Activated CD4-positive, CD25-positive, alpha-beta regulatory T cell treated with anti-CD3 and anti-CD28 coated beads, Interleukin-2, amount 50 U/mL, for 24 hours (primary cell): Measurements from ENCODE around the gene AKT1S1.
A peak's percentile ranks its signal among the peaks of the same experiment; 100 is the strongest.

ENCODE experiments used
- ATAC-seq, 2 donors: fragments of 150-1000 bp; cut with Tn5 transposase; one replicate each; pipeline ENCODE4 v1.10.0; 2021; ENCODE audit warnings: mild to moderate bottlenecking in 1 of 2, moderate library complexity in 1 of 2

Gene AKT1S1

GRCh38 chr19:49866933-49867782 is 10.0 kb downstream of the AKT1S1 start, which contains the start of gene PNKP:
PNKP (minus strand) TSS chr19:49867576; CDS start chr19:49867204, 372 bp downstream.
- ATAC-seq = peak; percentile 55 to 60

DNA sequence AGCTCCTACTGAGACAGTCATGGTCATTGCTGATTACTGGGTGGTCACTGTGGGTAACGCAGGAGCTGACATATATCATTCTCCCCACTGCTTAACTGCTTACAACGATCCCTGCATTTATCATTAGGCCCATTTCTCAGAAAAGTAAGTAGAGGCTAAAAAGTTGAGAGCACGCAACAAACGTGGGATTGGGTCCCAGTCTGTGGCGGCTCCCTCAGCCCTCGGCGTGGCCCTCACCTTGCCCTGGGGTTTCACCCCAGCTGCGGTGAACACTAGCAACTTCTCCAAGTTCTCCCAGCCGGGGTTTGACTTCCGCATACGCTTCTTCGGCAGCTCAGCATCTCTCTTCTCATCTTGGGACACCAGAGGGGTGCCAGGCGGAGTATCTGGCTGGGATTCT is 12.3 kb downstream of the AKT1S1 start:
- no peak for ATAC-seq

- no peak for ATAC-seq
Observed at GRCh38 chr19:49863935-49864320, 13.2 kb downstream of the AKT1S1 start.

DNA sequence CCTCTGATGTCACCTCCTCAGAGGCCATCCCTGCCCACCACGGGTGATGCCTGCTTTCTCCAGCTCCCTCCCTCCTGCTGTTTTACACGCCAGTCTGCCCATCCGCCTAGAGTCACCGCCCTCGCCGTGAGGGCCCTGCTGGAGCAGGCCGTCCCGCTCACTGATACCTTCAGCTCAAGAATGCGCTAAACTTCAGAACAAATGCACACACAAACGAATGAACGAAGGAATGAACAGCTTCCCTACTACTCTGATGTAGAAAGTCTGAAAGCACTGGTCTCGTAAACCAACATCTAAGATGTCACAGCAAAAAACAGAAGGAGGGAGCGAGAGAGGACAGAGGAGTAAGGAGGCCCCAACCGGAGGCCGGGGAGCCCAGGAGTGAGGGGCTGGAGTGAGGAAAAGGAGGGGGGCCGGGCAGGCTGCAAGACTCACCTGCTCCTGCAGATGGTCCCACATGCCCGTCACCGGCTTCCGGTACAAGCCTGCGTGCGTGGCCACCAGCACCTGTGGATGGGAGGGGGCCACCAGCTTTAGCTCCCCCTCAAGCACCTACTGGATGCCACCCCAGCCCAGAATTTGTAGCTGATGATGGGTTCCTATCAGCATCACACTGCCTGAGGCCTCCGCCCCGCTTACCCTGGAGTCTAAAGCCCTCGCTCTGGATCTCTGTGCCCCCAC is 13.8 kb downstream of the AKT1S1 start:
- ATAC-seq = no peak

DNA sequence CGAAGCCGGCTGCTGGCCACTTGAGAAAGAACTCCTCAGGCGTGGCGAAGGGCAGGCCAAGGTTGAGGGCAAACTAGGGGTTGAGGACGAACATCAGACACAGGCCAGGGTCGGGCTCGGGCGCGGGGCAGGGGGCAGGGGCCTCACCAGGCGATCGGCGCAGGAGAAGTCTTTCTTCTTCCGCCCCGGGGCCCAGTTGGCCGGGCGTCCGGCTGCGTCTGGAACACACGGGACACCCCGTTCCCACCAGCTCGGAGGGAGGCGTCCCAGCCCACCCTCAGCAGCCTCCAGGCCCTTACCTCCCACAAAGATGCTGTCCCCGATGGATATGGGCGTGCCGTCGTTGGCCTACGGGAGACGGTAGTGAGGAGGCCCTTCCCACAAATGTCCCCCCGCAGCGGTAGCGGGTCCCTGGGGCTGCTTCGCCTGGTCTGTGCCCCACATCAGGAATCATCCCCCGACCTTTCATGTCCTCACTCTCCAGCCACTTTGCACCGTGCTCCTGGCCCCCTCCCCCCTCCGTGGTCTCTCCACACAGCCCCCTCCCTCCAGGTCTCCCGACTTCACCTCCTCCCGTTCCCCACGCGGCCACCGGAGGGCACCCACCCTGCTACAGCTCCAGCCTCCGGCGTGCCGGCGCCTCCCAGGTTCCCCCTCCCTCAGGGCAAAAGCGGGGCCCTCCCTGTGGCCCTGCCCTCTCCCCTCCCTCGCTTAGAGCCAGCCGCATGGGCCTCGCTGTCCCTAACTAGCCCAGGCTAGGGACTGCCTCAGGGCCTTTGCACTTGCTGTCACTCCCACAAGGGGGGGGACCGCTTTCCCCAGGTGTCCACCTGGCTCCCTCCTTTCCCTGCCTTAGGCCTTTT is 14.5 kb downstream of the AKT1S1 start:
- ATAC-seq = no peak

- no peak for ATAC-seq
Observed at GRCh38 chr19:49861541-49862378, 15.4 kb downstream of the AKT1S1 start.

DNA sequence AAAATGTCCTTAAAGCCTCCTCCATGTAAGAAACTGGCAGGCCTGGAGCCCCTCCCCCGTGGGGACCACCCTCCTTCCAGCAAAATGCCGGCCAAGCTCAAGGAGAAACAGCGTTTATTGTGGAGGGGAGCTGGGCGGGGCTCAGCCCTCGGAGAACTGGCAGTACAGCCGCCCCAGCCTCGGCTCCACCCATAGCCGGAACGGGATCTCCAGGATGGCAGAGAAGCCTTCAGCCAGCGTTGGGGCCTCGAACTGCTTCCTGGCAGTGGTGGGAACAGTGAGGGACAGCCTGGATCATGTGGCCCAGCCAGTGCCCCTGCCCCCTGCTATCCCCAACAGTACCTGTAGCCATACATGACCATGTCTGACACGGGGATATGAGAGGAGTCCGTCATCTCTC is 16.0 kb downstream of the AKT1S1 start:
- ATAC-seq = no peak

DNA sequence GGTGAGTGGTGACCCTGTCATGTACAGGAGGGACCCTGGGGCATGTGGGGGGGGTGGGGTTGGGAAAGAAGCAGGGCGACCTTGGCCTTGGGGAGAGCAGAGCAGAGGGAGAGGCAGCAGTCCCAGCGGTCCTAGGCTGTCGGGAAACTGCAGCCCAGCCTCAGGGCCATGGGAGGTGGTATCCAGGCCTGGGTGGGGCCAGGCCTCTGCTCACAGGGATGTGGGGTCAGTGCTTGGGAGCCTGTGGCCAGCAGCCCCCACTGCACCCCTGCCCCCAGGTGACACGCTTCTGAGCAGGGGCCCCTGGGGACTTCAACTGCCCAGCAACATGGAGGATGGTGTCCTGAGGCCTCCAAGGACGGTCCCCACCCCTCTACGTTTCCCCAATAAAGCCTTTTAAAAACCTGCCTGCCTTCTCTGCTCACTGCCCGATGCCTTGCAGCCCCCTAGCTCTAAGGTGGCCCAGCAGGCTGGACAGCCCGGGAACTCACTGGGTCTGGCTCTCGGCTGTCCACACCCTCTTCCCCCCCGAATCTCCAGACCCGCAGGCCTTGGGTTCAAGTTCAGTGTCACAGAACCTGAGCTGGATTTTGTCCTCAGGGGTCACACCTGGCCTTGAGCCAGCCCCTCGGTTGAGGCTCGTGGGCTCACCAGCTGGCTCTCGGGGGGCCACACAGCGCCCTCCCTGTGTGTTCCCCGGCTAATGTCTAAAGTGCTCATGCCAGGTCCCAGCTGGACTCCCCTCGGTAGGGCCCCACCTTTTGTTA is 16.6 kb downstream of the AKT1S1 start:
- no peak for ATAC-seq

DNA sequence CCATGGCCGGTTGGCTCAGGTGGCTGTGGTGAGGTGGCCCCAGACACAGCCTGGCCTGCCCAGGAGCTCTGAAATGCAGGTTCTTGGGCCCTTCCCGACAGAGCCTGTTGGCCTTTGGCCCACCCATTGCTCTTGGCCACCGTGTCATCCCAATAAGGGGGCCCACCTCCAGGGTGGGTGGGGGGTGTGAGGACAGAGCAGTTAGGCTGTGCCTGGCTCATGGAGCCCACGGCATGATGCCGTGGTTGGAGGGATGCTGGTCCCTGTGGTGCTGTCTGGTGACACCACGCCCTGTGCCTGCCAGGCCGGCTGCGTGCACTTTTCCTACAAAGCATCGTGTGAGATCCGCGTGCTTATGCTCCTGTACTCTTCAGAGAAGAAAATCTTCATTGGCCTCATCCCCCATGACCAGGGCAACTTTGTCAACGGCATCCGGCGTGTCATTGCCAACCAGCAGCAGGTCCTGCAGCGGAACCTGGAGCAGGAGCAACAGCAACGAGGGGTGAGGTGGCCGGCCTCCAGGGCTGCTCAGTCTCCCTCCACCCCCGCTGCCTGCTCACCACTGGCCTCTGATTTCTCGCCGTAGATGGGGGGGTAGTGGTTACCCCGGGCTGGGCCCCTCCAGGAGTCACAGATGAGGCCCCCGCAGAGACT is 17.3 kb downstream of the AKT1S1 start:
- no peak for ATAC-seq

DNA sequence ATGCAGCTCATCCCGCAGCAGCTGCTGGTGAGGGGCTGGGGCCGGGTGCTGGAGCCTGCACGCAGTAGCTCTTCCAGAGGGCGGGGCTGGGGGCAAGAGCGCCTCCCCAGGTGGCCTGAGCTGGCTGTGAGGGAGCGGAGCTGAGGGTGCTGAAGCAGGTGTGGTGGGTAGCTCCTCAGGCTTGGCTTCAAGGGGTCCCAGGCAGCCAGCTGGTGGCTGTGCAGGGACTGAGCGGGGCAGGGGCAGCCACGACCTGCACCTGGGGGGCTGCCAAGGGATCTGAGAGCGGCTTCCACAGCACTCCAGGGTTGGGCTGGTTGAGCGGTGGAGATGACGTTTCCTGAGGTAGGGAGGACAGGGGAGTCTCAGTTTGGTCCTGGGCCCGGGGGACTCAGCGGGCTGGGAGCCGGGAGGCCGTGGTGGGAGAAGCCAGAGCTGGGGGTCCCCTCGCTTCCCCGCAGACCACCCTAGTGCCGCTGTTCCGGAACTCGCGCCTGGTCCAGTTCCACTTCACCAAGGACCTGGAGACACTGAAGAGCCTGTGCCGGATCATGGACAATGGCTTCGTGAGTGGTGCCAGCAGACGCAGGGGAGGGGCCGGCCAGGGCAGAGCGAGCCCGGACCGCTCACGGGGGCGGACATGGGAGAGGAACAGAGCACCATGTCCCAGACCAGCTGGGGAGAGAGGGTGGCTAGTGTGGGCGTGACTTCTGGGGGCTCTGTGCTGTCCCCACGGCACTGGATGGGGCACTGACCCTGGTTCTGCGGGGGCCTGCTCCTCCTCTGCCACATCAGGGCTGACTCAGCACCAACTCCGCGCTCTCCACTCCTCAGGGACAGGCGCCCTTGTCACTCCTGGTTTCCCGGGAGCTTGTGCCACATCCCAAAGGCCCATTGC is 18.8 kb downstream of the AKT1S1 start:
- no peak for ATAC-seq

DNA sequence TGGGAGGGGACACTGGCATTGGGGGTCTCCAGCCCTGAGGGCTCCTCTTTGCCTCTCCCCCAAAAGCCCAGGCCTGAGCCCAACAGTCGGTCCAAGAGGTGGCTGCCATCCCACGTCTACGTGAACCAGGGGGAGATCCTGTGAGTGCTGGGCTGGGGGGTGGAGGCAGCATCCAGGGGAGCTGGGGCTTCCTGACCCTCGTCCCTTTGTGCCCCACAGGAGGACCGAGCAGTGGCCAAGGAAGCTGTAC is 19.4 kb downstream of the AKT1S1 start:
- no peak for ATAC-seq

- ATAC-seq = no peak
Observed at GRCh38 chr19:49857061-49857837, 19.9 kb downstream of the AKT1S1 start.

DNA sequence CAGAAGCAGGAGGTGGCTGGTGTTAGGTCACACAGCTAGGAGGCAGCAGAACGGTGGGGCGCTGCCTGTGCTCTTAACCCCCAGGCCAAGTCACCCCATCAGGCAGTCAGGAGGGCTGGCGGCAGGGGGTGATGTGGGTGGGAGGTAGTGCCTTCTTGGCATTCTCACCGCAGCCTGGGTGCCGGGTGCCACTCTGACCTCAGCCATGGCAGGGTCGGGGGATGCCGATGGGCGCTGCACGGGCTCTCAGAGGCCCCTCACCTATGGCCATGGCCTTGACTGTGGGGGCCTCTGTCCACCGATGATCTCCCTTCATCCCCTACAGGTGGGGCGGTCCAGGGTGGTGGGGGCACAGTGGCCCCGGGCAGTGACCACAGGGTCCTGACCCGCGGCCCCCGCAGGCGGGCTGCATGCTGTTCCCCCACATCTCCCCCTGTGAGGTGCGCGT is 20.6 kb downstream of the AKT1S1 start:
- ATAC-seq = no peak

DNA sequence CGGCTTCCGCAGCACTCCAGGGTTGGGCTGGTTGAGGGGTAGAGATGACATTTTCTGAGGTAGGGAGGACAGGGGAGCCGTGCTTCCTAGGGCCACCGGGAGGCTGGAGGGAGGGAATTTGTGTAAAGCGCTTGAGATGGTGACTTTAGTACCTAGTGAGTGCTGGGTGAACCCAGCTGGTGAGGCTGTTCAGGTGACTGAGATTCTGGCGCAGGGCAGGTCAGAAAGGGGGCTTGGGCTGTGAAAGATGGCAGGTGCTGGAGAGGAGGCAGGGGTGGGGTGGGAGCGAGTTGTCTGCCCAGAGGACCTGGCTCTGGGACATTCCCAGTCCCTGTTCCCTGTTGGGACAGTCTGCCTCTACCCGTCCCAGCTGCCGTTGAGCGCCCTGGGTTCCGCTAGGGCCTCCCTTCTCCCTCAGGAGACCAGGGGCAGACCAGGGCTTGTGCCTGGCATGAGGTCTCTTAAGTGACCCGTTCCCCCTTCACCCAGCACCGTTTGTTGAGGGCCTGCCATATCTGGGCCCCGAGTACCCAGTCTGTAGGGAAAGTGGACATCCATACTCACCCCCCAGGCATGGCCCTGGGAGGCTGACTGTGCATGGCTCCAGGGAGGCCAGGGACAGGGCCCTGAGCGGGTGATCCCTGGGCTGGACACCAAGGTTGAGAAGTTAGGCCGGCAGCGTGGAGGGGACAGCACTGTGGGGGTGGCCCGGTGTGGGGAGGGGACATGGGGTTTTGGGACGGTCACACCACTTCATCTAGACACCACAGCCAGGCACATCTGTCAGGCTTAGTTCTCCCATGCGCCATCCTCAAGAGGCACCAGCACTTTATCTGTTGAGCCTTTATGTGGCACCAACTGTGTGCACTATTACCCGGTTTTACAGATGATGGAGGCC is 21.2 kb downstream of the AKT1S1 start:
- ATAC-seq = no peak

- no peak for ATAC-seq
Observed at GRCh38 chr19:49855277-49855675, 21.9 kb downstream of the AKT1S1 start.

- no peak for ATAC-seq
Observed at GRCh38 chr19:49854378-49855263, 22.5 kb downstream of the AKT1S1 start.

DNA sequence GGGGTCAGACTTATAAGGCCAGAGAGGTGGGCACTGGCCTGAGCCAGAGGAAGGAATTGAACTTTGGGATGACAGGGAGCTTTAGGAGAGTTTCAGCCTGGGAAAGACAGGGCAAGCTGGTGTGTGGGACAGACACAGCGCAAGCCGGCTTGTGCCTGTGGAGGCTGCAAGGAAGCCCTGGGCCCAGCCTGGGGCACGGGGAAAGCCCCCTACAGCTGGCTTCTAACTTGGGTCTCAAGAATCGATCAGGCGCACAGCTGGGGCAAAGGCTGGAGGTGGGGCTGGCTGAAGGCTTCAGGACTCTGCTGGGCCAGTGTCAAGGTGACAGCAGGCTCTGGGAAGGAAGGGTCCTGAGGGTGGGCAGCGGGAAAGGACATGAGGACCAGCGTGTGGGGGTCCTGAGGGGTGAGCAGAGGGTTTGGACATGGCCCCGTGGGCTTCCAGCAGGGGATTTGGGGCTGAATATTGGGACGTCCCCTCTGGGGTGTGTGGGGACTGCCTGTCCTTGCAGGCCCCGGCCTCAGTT is 23.2 kb downstream of the AKT1S1 start:
- no peak for ATAC-seq
